ENCODE data around the gene KIAA1217. TPM values are rescaled to one million over a fixed set of nuclear protein-coding genes. Genes with fewer than 3 reads are reported as not detected.
A peak's percentile ranks its signal among the peaks of the same experiment; 100 is the strongest.

Gene KIAA1217
- total RNA-seq, 1 experiment from 2014 or later = 7.8 TPM

DNA sequence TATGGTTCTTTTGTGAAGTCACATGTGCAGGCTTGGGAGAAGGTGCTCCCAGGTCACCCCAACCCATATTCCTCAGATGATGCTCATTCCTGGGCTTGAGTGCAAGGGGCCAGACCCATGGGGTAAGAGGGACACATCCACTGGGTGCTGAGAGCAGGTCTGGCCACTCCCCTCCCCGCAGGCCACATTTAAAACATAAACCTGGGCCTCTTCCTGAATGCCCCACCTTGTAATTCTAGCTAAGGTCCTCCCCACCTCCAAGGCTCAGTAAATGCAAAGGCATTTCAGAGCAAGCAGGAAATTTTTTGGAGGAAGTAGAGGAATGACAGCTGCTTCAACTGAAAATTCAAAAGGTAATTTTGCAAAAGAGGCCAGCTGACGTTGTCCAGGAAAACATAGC lies 342.2 kb downstream of the KIAA1217 start (continued):
- no peak for TF ChIP-seq ZNF274 (IDR thresholded peaks at IDR 0.05; ENCODE audit: low read depth, low read length)
- no peak for TF ChIP-seq ELF1 (IDR thresholded peaks at IDR 0.05; ENCODE audit: borderline replicate concordance, low read depth)
- no peak for TF ChIP-seq YY1 (IDR thresholded peaks at IDR 0.05; ENCODE audit: extremely low read depth, insufficient replicate concordance, low read depth, low read length)

DNA sequence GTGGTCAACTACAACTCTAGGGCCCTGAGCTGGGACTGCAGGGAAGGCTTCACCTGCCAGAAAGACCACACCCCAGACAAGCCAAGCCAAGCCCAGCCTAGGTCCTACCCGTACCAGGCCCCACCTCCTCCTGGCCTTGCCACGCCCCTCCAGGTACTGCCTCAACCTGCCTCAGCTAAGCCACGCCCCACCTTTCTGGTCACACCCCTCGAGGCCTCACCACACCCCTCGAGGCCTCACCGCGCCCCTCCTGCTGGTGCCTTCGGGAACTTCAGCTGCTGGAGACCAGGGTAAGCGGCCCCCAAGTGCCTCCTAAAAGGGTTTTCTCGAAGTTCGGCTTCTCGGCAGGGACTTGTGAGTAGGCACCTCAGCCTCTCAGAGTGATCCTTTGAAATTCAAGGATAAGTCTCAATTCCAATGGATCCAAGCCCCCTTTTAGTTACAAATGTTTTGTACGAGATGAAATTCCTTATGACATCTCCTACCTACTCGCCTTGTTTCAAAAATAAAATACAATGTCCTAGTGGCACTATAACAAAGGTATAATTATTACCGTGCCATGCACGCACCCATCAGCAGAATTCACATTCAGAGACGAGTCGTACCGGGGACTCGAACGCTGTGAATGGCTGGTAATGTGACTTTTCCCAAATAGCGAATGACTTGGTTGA lies 343.5 kb downstream of the KIAA1217 start:
- POLR2A ChIA-PET = no interaction called here
- RAD21 ChIA-PET (ENCODE audit: low non-redundant PET in 1 of 2, low total read pairs in 2 of 2, uncharacterized antibody in 2 of 2, unreplicated experiment in 2 of 2) = no interaction called here
- intact Hi-C loops (cut with micrococcal nuclease) = loop anchor here (10.0 kb wide), 1 partner anchor 1038 kb away; no protein-coding TSS in a partner anchor
- Histone ChIP-seq H3K9me3 (ENCODE audit: control insufficient read depth in 1 of 2, insufficient read depth in 1 of 2, low read depth in 1 of 2, low read length in 2 of 2) (no peaks in the 10 kb centered on the region), H3K4me1 (ENCODE audit: control insufficient read depth in 1 of 2, insufficient read depth in 2 of 2, low read length in 2 of 2) (peaks cover 4 to 20% of the 10 kb centered on the region in 2 experiments; a peak in 3 of 4 replicates), H3K79me2 (ENCODE audit: insufficient read depth, low read length) (no peaks in the 10 kb centered on the region), H4K20me1 (ENCODE audit: insufficient read depth) (no peaks in the 10 kb centered on the region), H3K9me2 (ENCODE audit: insufficient read depth) (no peaks in the 10 kb centered on the region), H2AFZ (ENCODE audit: low read depth, low read length, poor library complexity, severe bottlenecking) (peak overlapping the region; percentile 96), H3K4me2 (ENCODE audit: low read length) (peak overlapping the region; percentile 67), H3K9ac (ENCODE audit: low read length) (no peak overlapping the region), H3K4me3 (replicated peaks in 1 of 2; ENCODE audit: low read depth in 1 of 2, low read length in 2 of 2) (peak overlapping the region in 1 of 2 experiments; percentile 32; a peak in 1 of 4 replicates), H3K27me3 (ENCODE audit: insufficient read depth, low read length) (no peaks in the 10 kb centered on the region), H3K27ac (ENCODE audit: low read depth, low read length) (no peak overlapping the region), H3K36me3 (ENCODE audit: control insufficient read depth in 1 of 2, insufficient read depth in 2 of 2, low read length in 2 of 2) (no peaks in the 10 kb centered on the region)
- CTCF ChIA-PET = interaction anchor here (1.0 to 1.1 kb wide), 2 partner anchors 10 to 558 kb away, joined by 3 to 4 read pairs; no protein-coding TSS in a partner anchor
- BruUV-seq (replicated peaks) = no TSS peak
- TF ChIP-seq, protein P1, sequence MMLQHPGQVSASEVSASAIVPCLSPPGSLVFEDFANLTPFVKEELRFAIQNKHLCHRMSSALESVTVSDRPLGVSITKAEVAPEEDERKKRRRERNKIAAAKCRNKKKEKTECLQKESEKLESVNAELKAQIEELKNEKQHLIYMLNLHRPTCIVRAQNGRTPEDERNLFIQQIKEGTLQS (IDR thresholded peaks at IDR 0.05) = no peak
- TF ChIP-seq, protein P2, sequence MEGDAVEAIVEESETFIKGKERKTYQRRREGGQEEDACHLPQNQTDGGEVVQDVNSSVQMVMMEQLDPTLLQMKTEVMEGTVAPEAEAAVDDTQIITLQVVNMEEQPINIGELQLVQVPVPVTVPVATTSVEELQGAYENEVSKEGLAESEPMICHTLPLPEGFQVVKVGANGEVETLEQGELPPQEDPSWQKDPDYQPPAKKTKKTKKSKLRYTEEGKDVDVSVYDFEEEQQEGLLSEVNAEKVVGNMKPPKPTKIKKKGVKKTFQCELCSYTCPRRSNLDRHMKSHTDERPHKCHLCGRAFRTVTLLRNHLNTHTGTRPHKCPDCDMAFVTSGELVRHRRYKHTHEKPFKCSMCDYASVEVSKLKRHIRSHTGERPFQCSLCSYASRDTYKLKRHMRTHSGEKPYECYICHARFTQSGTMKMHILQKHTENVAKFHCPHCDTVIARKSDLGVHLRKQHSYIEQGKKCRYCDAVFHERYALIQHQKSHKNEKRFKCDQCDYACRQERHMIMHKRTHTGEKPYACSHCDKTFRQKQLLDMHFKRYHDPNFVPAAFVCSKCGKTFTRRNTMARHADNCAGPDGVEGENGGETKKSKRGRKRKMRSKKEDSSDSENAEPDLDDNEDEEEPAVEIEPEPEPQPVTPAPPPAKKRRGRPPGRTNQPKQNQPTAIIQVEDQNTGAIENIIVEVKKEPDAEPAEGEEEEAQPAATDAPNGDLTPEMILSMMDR (IDR thresholded peaks at IDR 0.05 in 2 of 3, conservative IDR thresholded peaks at IDR 0.05 in 1 of 3; ENCODE audit: borderline replicate concordance in 1 of 3, insufficient read depth in 1 of 3, low read depth in 2 of 3, low read length in 2 of 3) = peak; percentile 21 to 82 (median 74); a peak in 4 of 6 replicates
- peak; percentile 83 for DNase-seq (ENCODE audit: low read depth, low spot score)
- peak; percentile 99 for ATAC-seq
